ENCODE measurements around the gene WIPI1. TPM values are rescaled to one million over a fixed set of nuclear protein-coding genes. Genes with fewer than 3 reads are reported as not detected.
A peak's percentile ranks its signal among the peaks of the same experiment; 100 is the strongest.
"Not testable (repeated sequence)": the region's sequence is repeated elsewhere in the genome, so short reads cannot be mapped to it uniquely, and the experiment has no call there.

Gene WIPI1
- polyA plus RNA-seq, 6 donors from 2014 or later, result 1.4 to 4.6 (median 3.1) TPM; not detected in 1

GRCh38 chr17:68379692-68380677 is 77.3 kb downstream of the WIPI1 start:
- ATAC-seq (ENCODE audit: low read depth in 2 of 2) (no peak), DNase-seq (no peak)
- H3K9me3 Mint-ChIP-seq, result peaks cover 0 to 2% (median 0%) of the 10 kb centered on the region in 7 donors
- peaks cover 26 to 36% (median 29%) of the 10 kb centered on the region in 3 donors for H3K27me3 Mint-ChIP-seq
- peak overlapping the region in 1 of 6 donors; percentile 96 for H3K27ac Mint-ChIP-seq
- H3K36me3 Mint-ChIP-seq, result no peaks in the 10 kb centered on the region
- no peaks in the 10 kb centered on the region for H3K4me1 Mint-ChIP-seq
- no peak overlapping the region for H3K4me3 Mint-ChIP-seq

DNA sequence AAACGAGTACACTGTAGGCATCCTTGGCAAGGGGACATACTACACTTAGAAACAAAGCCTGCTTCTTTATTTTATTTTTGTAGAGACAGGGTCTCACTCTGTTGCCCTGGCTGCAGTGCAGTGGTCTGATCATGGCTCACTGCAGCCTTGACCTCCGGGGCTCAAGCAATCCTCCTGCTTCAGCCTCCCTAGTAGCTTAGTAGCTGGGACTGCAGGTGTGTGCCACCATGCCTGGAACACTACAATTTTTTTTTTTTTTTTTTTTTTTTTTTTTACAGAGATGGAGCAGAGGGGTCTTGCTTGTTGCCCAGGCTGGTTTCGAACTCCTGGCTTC is 78.2 kb downstream of the WIPI1 start:
- no peak for ATAC-seq (ENCODE audit: low read depth in 2 of 2)
- no peaks in the 10 kb centered on the region for H3K4me1 Mint-ChIP-seq

DNA sequence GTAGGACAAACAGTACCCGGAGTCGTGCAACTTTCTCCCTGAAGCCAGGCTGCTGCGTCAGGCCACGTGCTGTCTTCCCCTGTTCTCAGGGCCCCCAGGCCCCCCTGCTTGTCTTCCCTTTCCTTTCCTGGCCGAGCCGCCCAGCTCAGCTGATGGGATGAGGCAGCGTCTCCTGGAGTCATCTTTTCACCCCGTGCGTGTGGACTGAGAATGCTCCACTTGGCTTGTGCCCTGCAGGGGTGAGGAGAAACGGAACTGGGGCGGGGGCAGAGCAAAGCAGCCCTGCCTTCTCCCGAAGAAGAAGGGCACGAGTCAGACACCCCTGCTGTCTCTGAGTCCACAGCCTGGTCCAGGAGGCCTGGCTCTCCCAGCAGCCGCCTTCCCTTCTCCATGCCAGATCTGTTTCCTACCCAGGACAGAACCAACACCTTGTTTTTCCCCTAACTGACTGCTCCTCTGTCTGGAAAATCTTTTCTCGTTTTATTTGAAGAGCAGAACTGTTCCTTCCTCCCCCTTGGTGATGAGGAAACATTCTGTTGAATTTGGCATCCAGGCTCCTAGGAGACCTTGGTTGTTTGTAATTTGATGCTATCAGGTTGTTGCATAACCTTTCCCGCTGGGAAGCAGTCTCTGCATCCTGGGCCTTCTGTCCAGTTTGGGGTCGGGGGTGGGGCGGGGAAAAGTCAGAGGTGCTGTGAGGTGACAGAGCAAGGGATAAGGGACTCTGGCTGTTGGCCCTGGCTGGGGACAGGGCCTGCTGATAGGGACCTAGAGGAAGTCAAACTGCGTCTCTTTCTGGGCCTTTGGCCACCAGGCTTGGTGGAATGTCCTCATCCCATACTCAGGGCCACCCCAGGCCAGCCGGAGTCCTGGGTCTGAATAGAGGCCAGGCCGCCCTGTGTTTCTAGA is 78.8 kb downstream of the WIPI1 start:
- Mint-ChIP-seq H3K4me3 (no peak overlapping the region), H3K36me3 (no peaks in the 10 kb centered on the region), H3K27me3 (peaks cover 18 to 28% (median 20%) of the 10 kb centered on the region in 3 donors), H3K4me1 (no peaks in the 10 kb centered on the region), H3K9me3 (peaks cover 0 to 2% (median 0%) of the 10 kb centered on the region in 7 donors), H3K27ac (peak overlapping the region in 1 of 6 donors; percentile 44)
- no peak for DNase-seq
- ATAC-seq (ENCODE audit: low read depth in 2 of 2), result no peak

More for the DNA sequence above, 78.2 kb downstream of the WIPI1 start:
- H3K27ac Mint-ChIP-seq, result no peak overlapping the region
- H3K36me3 Mint-ChIP-seq, result no peaks in the 10 kb centered on the region
- no peak overlapping the region for H3K4me3 Mint-ChIP-seq
- no peak for DNase-seq
- H3K9me3 Mint-ChIP-seq, result peaks cover 0 to 2% (median 0%) of the 10 kb centered on the region in 7 donors
- peaks cover 23 to 28% (median 26%) of the 10 kb centered on the region in 3 donors for H3K27me3 Mint-ChIP-seq

GRCh38 chr17:68377771-68378267 is 79.5 kb downstream of the WIPI1 start:
- Mint-ChIP-seq H3K27me3 (peaks cover 15 to 28% (median 17%) of the 10 kb centered on the region in 3 donors), H3K9me3 (peaks cover 0 to 2% (median 0%) of the 10 kb centered on the region in 7 donors), H3K4me1 (no peaks in the 10 kb centered on the region), H3K36me3 (no peaks in the 10 kb centered on the region), H3K4me3 (no peak overlapping the region), H3K27ac (peak overlapping the region in 1 of 6 donors; percentile 44)
- DNase-seq (no peak), ATAC-seq (ENCODE audit: low read depth in 2 of 2) (no peak)

DNA sequence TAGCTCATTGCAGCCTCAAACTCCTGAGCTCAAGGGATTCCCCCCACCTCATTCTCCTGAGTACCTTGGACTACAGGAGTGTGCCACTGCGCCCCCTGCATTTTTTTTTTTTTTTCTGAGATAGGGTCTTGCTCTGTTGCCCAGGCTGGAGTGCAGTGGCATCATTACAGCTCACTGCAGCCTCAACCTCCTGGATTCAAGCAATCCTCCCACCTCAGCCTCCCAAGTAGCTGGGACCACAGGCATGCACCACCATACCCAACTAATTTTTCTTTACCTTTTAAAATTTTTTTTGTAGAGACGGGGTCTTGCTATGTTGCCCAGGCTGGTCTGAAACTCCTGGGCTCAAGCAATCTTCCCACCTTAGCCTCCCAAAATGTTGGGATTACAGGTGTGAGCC is 81.1 kb downstream of the WIPI1 start:
- H3K27ac Mint-ChIP-seq; DNase-seq; H3K4me3 Mint-ChIP-seq; H3K36me3 Mint-ChIP-seq; ATAC-seq (ENCODE audit: low read depth in 2 of 2); H3K4me1 Mint-ChIP-seq; H3K9me3 Mint-ChIP-seq: not testable (repeated sequence)
- peaks cover 15 to 28% (median 17%) of the 10 kb centered on the region in 3 donors for H3K27me3 Mint-ChIP-seq

- Mint-ChIP-seq H3K4me3 (peak overlapping the region in 1 of 8 donors; percentile 41), H3K9me3 (peaks cover 0 to 2% (median 0%) of the 10 kb centered on the region in 7 donors), H3K36me3 (no peaks in the 10 kb centered on the region), H3K27ac (no peak overlapping the region), H3K4me1 (no peaks in the 10 kb centered on the region), H3K27me3 (peaks cover 11 to 28% (median 15%) of the 10 kb centered on the region in 3 donors)
- ATAC-seq (ENCODE audit: low read depth in 2 of 2) (no peak), DNase-seq (no peak)
Observed at GRCh38 chr17:68375566-68375965, 81.7 kb downstream of the WIPI1 start.

Other genes starting within 250 kb of the WIPI1 start
- 100 to 1,000 TPM in 3 of 6 donors, 10 to 100 TPM in 3; 92.7 to 152 (median 106) TPM for gene AMZ2, start 209.5 kb downstream of the WIPI1 start, polyA plus RNA-seq (ENCODE audit: low read depth in 6 of 6)
- gene SLC16A6, start 166.4 kb downstream of the WIPI1 start, polyA plus RNA-seq (ENCODE audit: low read depth in 6 of 6), result under 1 TPM in 3 of 6 donors, not detected in 3; 0.34 to 0.62 (median 0.41) TPM
- 1 to 10 TPM; 3.4 to 5.8 (median 4.7) TPM for gene ARSG, start 166.0 kb downstream of the WIPI1 start, polyA plus RNA-seq (ENCODE audit: low read depth in 6 of 6)
- gene PRKAR1A, start 54.9 kb upstream of the WIPI1 start, polyA plus RNA-seq (ENCODE audit: low read depth in 6 of 6), result 100 to 1,000 TPM; 183 to 245 (median 212) TPM
- under 1 TPM in 2 of 6 donors, not detected in 4; 0.11 to 0.13 TPM for gene FAM20A, start 143.9 kb upstream of the WIPI1 start, polyA plus RNA-seq (ENCODE audit: low read depth in 6 of 6)